Calu3 (cell line): ENCODE measurements around the gene LAMA2. TPM values are rescaled to one million over a fixed set of nuclear protein-coding genes. Genes with fewer than 3 reads are reported as not detected.

Experiments
- BruUV-seq: library from RNA; stranded (reverse); fragments of 400-500 nt; replicated peaks from 2 replicates; lab custom pipeline; 2021; lab: Mats Ljungman, UMichigan
- CTCF ChIA-PET: fragments of 300-600 bp; sonication (Branson Sonifier 250); formaldehyde crosslinking; loops from one replicate; lab custom pipeline; 2022; ENCODE audit warnings: antibody characterized with exemption; lab: Charles Lee
- DNase-seq: peaks from one replicate; pipeline ENCODE4 v3.0.0; 2022
- H3K27ac Mint-ChIP-seq: one replicate; pipeline ENCODE4 v1.8.0; 2022; ENCODE audit warnings: mixed read lengths; ENCODE audit not compliant: unreplicated experiment
- H3K27me3 Mint-ChIP-seq: one replicate; pipeline ENCODE4 v1.8.0; 2022; ENCODE audit warnings: mixed read lengths; ENCODE audit not compliant: unreplicated experiment
- H3K36me3 Mint-ChIP-seq: one replicate; pipeline ENCODE4 v1.8.0; 2022; ENCODE audit warnings: mild to moderate bottlenecking, moderate library complexity, mixed read lengths; ENCODE audit not compliant: insufficient read depth, unreplicated experiment
- H3K4me1 Mint-ChIP-seq: one replicate; pipeline ENCODE4 v1.8.0; 2022; ENCODE audit warnings: mild to moderate bottlenecking, low read depth, mixed read lengths; ENCODE audit not compliant: unreplicated experiment
- H3K4me3 Mint-ChIP-seq: one replicate; pipeline ENCODE4 v1.8.0; 2022; ENCODE audit warnings: mild to moderate bottlenecking, low read depth, moderate library complexity, mixed read lengths; ENCODE audit not compliant: unreplicated experiment
- H3K9me3 Mint-ChIP-seq: one replicate; pipeline ENCODE4 v1.8.0; 2022; ENCODE audit warnings: low read depth, mixed read lengths; ENCODE audit not compliant: unreplicated experiment
- intact Hi-C: fragments of 100-400 bp; cut with micrococcal nuclease; formaldehyde crosslinking; loops from one replicate; pipeline ENCODE4 v1.10.0; 2022; ENCODE audit not compliant: unreplicated experiment
- total RNA-seq: library from RNA; stranded (reverse); gene quantifications from 2 replicates; pipeline ENCODE4 v1.2.3, GENCODE V29; 2022
- TF ChIP-seq, protein P1 (sequence below): fragments of 200-600 bp; IDR thresholded peaks from one replicate; pipeline ENCODE4 v1.8.0; 2022; ENCODE audit warnings: antibody characterized with exemption; ENCODE audit not compliant: unreplicated experiment

LAMA2 gene
- total RNA-seq, 1 experiment from 2014 or later: 0.80 TPM

- Mint-ChIP-seq H3K9me3 (no peaks in the 10 kb centered on the region), H3K4me3 (no peak overlapping the region)
Observed at GRCh38 chr6:129544892-129545612, 662.1 kb downstream of the LAMA2 start.

GRCh38 chr6:129546702-129547101 lies 663.8 kb downstream of the LAMA2 start:
- CTCF ChIA-PET: interaction anchor here (1.0 kb wide), 1 partner anchor 19 kb away, joined by 3 read pairs; no protein-coding TSS in a partner anchor
- no peak overlapping the region for H3K4me3 Mint-ChIP-seq
- no peaks in the 10 kb centered on the region for H3K4me1 Mint-ChIP-seq
- no peak overlapping the region for H3K27ac Mint-ChIP-seq
- TF ChIP-seq, protein P1, sequence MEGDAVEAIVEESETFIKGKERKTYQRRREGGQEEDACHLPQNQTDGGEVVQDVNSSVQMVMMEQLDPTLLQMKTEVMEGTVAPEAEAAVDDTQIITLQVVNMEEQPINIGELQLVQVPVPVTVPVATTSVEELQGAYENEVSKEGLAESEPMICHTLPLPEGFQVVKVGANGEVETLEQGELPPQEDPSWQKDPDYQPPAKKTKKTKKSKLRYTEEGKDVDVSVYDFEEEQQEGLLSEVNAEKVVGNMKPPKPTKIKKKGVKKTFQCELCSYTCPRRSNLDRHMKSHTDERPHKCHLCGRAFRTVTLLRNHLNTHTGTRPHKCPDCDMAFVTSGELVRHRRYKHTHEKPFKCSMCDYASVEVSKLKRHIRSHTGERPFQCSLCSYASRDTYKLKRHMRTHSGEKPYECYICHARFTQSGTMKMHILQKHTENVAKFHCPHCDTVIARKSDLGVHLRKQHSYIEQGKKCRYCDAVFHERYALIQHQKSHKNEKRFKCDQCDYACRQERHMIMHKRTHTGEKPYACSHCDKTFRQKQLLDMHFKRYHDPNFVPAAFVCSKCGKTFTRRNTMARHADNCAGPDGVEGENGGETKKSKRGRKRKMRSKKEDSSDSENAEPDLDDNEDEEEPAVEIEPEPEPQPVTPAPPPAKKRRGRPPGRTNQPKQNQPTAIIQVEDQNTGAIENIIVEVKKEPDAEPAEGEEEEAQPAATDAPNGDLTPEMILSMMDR: no peak
- no peaks in the 10 kb centered on the region for H3K27me3 Mint-ChIP-seq
- peaks cover 53% of the 10 kb centered on the region for H3K36me3 Mint-ChIP-seq
- intact Hi-C loops: no loop called here
- BruUV-seq: no TSS peak
- DNase-seq: no peak
- H3K9me3 Mint-ChIP-seq: no peaks in the 10 kb centered on the region

More at GRCh38 chr6:129544892-129545612, 662.1 kb downstream of the LAMA2 start:
- DNase-seq: no peak
- Mint-ChIP-seq H3K27me3 (no peaks in the 10 kb centered on the region), H3K27ac (no peak overlapping the region), H3K36me3 (peaks cover 47% of the 10 kb centered on the region), H3K4me1 (no peaks in the 10 kb centered on the region)
- TF ChIP-seq, protein P1: no peak
- intact Hi-C loops: no loop called here
- CTCF ChIA-PET: no interaction called here
- no TSS peak for BruUV-seq

- DNase-seq: no peak
- BruUV-seq: no TSS peak
- no peak overlapping the region for H3K27ac Mint-ChIP-seq
- H3K27me3 Mint-ChIP-seq: no peaks in the 10 kb centered on the region
- H3K4me3 Mint-ChIP-seq: no peak overlapping the region
- intact Hi-C loops: no loop called here
- CTCF ChIA-PET: no interaction called here
- H3K9me3 Mint-ChIP-seq: no peaks in the 10 kb centered on the region
- TF ChIP-seq, protein P1: no peak
- no peaks in the 10 kb centered on the region for H3K4me1 Mint-ChIP-seq
- peaks cover 43% of the 10 kb centered on the region for H3K36me3 Mint-ChIP-seq
Observed at GRCh38 chr6:129551486-129551885, 668.5 kb downstream of the LAMA2 start.

GRCh38 chr6:129552413-129552812 lies 669.5 kb downstream of the LAMA2 start:
- H3K36me3 Mint-ChIP-seq: peaks cover 44% of the 10 kb centered on the region

More at GRCh38 chr6:129552413-129552812, 669.5 kb downstream of the LAMA2 start:
- Mint-ChIP-seq H3K4me3 (no peak overlapping the region), H3K9me3 (no peaks in the 10 kb centered on the region), H3K4me1 (no peaks in the 10 kb centered on the region), H3K27me3 (no peaks in the 10 kb centered on the region), H3K27ac (no peak overlapping the region)
- intact Hi-C loops: no loop called here
- CTCF ChIA-PET: interaction anchor here (0.6 kb wide), 1 partner anchor 1670 kb away, joined by 3 read pairs; no protein-coding TSS in a partner anchor
- no peak for DNase-seq
- BruUV-seq: no TSS peak
- TF ChIP-seq, protein P1: no peak
